Measurements from ENCODE around the gene SGTA.

Gene SGTA

DNA sequence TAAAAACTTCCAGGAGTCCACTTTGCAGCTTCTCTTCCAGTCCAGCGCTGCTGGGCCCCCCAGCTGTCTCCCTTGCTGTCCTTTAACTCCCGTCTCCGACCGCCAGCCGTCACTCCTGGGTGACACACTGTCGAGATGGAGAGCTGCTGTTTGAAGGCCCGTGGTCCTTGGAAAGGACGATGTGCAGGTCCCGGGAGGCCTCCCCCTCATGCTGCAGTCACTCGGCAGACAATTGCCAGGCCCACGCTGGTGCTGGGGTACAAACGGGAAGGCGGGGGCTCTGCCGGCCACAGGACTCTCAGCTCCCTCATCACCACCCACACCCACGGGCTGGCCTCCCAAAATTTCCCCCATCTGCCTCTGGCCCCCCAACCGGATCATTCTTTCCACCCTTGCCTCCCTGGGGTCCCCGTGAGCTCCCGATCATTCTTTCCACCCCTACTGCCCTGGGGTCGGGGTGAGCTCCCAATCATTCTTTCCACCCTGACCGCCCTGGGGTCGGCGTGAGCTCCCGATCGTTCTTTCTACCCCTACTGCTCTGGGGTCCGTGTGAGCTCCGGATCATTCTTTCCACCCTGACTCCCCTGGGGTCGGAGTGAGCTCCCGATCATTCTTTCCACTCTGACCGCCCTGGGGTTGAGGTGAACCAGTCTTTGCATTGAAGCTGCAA is 20.5 kb upstream of the SGTA start:
- no peak for DNase-seq (ENCODE audit: low read depth in 1 of 2, low spot score in 1 of 2)
- TF ChIP-seq, protein P1, sequence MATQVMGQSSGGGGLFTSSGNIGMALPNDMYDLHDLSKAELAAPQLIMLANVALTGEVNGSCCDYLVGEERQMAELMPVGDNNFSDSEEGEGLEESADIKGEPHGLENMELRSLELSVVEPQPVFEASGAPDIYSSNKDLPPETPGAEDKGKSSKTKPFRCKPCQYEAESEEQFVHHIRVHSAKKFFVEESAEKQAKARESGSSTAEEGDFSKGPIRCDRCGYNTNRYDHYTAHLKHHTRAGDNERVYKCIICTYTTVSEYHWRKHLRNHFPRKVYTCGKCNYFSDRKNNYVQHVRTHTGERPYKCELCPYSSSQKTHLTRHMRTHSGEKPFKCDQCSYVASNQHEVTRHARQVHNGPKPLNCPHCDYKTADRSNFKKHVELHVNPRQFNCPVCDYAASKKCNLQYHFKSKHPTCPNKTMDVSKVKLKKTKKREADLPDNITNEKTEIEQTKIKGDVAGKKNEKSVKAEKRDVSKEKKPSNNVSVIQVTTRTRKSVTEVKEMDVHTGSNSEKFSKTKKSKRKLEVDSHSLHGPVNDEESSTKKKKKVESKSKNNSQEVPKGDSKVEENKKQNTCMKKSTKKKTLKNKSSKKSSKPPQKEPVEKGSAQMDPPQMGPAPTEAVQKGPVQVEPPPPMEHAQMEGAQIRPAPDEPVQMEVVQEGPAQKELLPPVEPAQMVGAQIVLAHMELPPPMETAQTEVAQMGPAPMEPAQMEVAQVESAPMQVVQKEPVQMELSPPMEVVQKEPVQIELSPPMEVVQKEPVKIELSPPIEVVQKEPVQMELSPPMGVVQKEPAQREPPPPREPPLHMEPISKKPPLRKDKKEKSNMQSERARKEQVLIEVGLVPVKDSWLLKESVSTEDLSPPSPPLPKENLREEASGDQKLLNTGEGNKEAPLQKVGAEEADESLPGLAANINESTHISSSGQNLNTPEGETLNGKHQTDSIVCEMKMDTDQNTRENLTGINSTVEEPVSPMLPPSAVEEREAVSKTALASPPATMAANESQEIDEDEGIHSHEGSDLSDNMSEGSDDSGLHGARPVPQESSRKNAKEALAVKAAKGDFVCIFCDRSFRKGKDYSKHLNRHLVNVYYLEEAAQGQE (IDR thresholded peaks at IDR 0.05; ENCODE audit: insufficient replicate concordance, low read depth) = no peak
- TF ChIP-seq SPI1 (IDR thresholded peaks at IDR 0.05; ENCODE audit: borderline replicate concordance, low read depth) (no peak), POLR2AphosphoS5 (IDR thresholded peaks at IDR 0.05; ENCODE audit: low read depth) (no peak), GABPA (IDR thresholded peaks at IDR 0.05; ENCODE audit: low read depth) (no peak)
- TF ChIP-seq, protein P2, sequence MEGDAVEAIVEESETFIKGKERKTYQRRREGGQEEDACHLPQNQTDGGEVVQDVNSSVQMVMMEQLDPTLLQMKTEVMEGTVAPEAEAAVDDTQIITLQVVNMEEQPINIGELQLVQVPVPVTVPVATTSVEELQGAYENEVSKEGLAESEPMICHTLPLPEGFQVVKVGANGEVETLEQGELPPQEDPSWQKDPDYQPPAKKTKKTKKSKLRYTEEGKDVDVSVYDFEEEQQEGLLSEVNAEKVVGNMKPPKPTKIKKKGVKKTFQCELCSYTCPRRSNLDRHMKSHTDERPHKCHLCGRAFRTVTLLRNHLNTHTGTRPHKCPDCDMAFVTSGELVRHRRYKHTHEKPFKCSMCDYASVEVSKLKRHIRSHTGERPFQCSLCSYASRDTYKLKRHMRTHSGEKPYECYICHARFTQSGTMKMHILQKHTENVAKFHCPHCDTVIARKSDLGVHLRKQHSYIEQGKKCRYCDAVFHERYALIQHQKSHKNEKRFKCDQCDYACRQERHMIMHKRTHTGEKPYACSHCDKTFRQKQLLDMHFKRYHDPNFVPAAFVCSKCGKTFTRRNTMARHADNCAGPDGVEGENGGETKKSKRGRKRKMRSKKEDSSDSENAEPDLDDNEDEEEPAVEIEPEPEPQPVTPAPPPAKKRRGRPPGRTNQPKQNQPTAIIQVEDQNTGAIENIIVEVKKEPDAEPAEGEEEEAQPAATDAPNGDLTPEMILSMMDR (IDR thresholded peaks at IDR 0.05; ENCODE audit: insufficient read depth, low read length) = no peak
- no peak overlapping the region for H3K27ac ChIP-seq (replicated peaks)
- no peaks in the 10 kb centered on the region for H3K27me3 ChIP-seq (ENCODE audit: insufficient read depth, poor library complexity, severe bottlenecking)
- H3K4me3 ChIP-seq (replicated peaks; ENCODE audit: insufficient read depth, low read length) = no peak overlapping the region

DNA sequence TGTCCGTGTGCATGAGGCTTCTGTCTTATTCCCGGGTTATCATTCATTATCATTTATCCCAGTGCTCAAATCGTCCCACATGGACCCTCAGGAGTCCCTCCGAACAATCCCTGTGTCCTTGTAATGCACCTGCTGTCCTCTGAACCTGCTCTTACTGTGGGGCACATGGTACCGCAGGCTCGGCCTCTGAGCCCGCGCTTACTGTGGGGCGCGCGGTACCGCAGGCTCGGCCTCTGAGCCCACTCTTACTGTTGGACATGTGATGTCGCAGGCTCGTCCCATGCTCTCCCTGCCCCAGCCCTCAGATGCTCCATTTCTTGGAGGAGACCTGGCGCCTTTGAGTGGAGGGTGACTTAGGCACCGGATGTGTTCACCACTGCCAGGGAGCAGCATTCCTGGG is 19.8 kb upstream of the SGTA start:
- no peak for TF ChIP-seq POLR2AphosphoS5 (IDR thresholded peaks at IDR 0.05; ENCODE audit: low read depth)
- TF ChIP-seq, protein P2 (IDR thresholded peaks at IDR 0.05; ENCODE audit: insufficient read depth, low read length) = no peak
- TF ChIP-seq GABPA (IDR thresholded peaks at IDR 0.05; ENCODE audit: low read depth) = no peak
- TF ChIP-seq, protein P1 (IDR thresholded peaks at IDR 0.05; ENCODE audit: insufficient replicate concordance, low read depth) = no peak
- no peak for TF ChIP-seq SPI1 (IDR thresholded peaks at IDR 0.05; ENCODE audit: borderline replicate concordance, low read depth)
- no peak for DNase-seq (ENCODE audit: low read depth in 1 of 2, low spot score in 1 of 2)
- Histone ChIP-seq H3K27me3 (ENCODE audit: insufficient read depth, poor library complexity, severe bottlenecking) (no peaks in the 10 kb centered on the region), H3K4me3 (replicated peaks; ENCODE audit: insufficient read depth, low read length) (no peak overlapping the region), H3K27ac (replicated peaks) (no peak overlapping the region)

DNA sequence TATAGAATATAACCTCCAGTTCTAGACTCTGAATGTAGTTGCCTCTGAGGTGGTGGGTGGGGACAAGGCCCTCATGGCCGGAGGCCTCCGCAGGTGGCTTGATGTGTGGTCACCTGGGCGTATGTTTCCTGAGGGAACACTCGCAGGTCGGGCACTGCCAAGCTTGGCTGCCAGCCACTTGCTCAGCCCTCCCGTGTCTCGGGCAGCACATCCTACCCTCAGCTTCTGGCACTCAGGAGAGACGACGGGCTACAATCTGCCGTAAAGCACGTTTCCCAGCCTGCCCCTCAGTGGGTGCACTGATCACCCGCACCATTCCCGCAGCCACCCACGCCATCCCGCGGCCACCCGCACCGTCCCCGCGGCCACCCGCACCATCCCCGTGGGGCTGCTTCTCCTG is 17.4 kb upstream of the SGTA start:
- DNase-seq (ENCODE audit: low read depth in 1 of 2, low spot score in 1 of 2) = no peak
- TF ChIP-seq SPI1 (IDR thresholded peaks at IDR 0.05; ENCODE audit: borderline replicate concordance, low read depth) = no peak
- TF ChIP-seq, protein P1 (IDR thresholded peaks at IDR 0.05; ENCODE audit: insufficient replicate concordance, low read depth) = no peak
- TF ChIP-seq GABPA (IDR thresholded peaks at IDR 0.05; ENCODE audit: low read depth) = no peak
- TF ChIP-seq, protein P2 (IDR thresholded peaks at IDR 0.05; ENCODE audit: insufficient read depth, low read length) = no peak
- no peak for TF ChIP-seq POLR2AphosphoS5 (IDR thresholded peaks at IDR 0.05; ENCODE audit: low read depth)
- Histone ChIP-seq H3K27me3 (ENCODE audit: insufficient read depth, poor library complexity, severe bottlenecking) (no peaks in the 10 kb centered on the region), H3K27ac (replicated peaks) (no peak overlapping the region), H3K4me3 (replicated peaks; ENCODE audit: insufficient read depth, low read length) (no peak overlapping the region)
